NK-92 (cell line): Measurements from ENCODE around the gene NOL6.

Source experiments
- DNase-seq: peaks from one replicate; lab custom pipeline; 2025; ENCODE audit not compliant: unreplicated experiment; lab: John Stamatoyannopoulos, UW

NOL6 gene

DNA sequence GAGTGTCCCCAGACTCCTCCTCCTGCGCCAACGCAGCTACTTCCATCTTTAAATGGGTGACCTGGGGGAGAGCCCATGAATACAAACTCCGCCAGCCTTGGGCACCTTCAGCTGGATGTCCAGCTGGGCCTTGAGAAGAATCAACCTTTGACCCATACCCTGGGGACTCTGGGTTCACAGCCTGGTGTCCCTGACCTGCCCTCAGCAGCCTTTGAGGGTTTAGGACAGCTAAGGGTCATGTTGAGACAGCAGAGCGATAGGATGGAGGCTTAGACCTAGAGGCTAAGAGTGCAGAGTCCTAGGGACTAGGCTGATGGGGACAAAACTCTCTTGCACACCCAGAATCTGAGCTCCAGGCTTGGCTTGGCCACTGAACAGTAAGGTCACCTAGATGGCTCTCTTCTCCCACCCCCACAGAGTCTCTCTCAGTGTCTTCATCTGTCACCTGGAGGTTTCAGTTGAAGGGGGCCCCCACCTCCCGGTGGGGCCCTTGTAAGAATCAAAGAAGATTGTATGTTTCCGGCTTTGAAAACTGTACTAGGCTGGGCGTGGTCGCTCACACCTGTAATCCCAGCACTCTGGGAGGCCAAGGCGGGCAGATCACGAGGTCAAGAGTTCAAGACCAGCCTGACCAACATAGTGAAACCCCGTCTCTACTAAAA is 19.6 kb downstream of the NOL6 start:
- DNase-seq = no peak

DNA sequence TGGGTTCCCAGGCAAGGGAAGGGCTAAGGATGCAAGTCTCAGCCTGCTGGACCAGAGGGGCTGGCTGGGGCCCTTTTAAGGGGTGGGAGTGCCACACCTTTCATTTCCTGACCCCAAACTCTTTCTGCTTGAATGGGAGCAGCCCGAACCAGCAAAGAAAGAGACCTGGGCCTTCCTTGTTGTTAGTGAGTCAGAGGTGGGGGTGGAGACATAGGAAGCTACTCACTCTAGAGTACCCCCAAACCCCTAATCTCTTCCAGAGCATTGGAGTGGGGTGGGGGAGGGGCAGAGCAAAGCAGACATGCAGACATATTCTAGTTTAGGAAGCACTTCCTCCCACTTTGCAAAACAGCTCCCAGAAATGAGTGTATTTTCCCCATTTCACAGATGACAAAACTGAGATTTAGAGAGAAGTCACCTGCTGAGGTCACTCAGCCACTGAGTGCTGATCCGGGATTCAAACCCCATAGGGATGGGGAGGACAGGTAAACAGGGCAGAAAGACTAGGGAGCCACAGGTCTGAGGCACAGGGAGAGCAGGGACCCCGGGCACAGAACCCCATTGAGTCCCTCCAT is 20.4 kb downstream of the NOL6 start:
- no peak for DNase-seq

DNA sequence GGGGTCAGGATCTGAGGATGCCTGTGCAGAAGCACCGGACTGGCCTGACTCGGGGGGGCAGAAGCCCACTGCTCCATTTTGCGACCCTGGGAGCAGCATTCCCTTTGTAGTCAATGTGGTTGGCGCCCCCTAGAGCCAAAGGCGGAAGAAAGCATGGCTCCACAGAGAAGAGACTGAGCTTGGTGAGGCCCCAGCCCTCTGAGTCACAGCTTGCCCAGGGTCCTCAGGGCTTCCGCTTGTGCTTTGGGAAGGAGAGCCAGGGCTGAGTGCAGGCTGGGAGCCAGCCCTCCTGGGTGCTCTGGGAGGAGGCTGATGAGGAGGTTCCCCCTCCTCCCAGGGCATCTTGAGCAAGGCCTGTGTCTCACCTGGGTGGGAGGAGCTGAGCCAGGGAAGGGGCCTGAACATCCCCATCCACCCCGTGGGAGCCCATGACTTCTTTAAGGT is 20.9 kb downstream of the NOL6 start:
- DNase-seq = no peak

DNA sequence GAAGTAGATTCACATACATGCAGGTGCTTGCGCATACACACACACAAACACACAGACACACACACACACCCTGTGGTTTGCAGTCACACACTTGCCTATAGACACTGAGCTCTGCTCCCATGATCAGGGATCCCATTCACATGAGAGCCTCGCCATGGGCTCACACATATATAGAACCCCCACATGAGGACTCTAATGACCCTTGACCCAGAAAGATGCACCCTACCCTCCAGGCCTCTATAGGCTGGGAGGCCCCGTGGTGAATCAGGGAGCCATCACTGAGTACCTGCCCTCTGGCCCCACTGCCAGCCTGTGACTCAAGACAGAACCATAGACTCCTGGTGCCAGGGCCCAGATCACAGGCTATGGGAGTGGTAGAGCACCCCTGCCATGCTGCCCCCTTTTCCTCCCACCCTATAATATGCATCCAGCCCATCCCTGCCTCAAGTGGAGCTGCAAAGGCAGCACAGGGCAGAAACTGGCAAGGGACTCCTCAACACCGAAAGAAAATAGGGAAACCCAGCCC is 23.0 kb downstream of the NOL6 start:
- no peak for DNase-seq

DNA sequence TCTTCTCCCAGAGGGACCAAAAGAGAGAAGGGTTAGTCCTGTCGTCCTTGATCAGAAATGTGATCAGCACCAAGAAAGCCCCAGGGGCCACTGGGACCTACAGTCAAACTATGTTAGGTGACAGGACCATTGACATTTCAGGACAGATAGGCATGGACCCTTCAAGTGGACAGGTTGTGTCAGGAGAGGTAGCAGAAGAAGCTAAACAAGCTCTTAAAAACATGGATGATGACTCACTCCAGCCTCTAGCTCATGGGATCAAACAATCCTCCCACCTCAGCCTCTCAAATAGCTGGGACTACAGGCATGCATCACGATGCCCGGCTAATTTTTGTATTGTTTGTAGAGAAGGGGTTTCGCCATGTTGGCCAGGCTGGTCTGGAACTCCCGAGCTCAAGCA is 24.0 kb downstream of the NOL6 start:
- no peak for DNase-seq

DNA sequence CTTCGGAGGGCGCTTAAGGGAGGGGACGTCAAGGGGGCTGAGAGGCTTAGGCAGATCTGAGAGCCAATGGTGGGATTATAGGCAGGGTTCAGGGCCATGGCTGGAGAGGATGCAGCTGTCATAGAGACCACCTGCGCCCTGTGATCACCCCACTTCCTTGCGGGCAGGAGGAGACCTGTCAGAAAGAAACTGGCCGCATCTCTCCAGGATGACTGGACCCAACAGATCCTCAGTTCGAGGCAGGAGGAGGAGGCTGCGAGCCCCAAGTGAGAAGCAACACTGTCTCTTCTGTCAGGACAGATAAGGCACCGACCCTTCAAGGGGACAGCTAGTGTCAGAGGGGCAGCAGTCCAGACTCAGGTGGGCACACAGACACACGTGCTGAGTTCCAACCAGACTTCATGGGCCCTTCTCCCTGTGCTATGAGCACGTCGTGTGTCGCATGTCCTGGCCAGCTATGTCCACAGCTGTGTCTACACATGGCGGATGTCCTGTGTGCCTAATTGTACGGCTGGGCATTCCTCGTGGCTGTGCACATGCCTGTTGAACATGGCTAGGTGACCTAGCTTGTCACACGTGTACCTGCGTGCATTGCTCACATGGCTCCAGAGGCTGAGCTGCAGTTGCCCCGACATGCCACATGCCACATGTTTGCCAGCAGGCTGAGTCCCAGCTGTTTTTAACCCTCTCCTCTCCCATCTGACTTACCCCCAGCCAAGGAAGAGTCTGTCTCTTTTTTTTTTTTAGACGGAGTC is 25.7 kb downstream of the NOL6 start:
- DNase-seq = no peak

DNA sequence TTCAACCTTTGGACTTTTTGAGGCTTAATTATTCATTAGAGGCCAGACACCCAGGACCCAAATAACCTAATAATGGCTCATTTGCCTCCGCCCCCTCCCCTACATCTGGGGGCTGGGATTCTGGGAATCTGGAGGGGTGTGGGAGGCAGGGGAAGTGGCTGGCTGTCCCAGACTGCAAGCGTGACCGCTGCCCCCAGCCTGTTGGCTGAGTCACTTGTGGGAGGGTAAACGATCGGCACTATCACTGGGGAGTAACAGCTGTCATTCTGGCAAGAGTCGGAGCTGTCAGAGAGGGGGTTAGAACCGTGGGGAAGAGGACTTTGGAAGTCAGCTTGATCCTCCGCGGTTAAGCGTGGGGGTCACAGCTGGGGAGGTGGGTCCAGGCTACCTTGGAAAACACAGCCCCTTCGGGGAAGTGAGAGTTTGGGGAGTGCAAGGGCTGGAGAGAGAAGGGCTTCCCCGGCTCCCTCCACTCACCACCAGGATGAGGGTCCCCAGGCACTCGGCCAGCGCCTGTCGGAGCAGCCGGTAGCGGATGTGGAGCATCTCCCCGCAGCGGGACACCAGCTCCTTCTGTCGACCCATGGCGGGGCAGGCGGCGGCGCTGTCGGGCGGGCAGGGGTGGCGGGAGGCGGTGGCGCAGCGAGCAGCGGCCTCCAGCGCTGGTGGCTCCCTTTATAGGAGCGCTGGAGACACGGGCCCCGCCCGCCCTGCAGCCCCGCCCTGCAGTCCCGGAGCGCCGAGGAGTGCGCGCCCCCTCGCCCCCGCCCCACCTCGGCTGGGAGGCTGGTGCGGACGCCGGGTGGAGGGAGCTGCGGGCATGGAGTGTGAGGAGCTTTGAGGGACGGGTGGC is 26.6 kb downstream of the NOL6 start, which contains the start of gene AQP3:
Gene AQP3 (minus strand): TSS at position 648 of the 853 bp plus-strand sequence. CDS start 63 bp downstream, at position 585.
- no peak for DNase-seq

DNA sequence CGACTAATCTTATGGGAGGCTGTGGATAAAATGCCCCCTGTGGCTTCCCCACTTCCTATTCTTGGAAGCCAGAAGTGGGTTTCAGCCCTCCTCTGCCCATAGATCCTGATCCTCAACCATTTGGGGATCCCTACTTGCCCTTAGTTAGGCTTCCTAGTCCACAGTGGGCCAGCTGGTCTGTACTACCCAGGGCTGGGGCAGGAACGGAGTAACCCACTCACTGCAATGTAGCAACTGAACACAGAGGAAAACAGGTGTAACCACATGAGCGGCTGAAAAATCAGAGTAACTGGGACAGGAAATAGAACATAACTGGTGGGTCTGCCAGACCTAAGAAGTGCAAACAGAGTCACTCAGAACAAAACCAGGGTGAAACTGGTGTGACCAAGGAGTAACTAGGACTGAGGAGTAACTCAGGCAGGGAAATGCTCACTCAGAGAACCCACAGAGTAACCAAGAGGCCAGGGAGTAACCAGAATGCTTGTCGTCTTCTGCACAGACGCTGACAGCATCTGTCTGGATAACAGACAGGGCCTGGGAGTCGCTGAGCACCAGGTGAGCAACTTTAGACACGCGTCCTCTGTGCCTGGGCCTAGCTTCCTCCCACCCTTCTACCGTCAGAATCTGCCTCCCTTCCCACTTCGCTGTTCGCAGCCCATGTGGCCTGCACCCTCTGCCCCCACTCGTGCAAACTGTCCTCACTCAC is 27.3 kb downstream of the NOL6 start:
- no peak for DNase-seq

DNA sequence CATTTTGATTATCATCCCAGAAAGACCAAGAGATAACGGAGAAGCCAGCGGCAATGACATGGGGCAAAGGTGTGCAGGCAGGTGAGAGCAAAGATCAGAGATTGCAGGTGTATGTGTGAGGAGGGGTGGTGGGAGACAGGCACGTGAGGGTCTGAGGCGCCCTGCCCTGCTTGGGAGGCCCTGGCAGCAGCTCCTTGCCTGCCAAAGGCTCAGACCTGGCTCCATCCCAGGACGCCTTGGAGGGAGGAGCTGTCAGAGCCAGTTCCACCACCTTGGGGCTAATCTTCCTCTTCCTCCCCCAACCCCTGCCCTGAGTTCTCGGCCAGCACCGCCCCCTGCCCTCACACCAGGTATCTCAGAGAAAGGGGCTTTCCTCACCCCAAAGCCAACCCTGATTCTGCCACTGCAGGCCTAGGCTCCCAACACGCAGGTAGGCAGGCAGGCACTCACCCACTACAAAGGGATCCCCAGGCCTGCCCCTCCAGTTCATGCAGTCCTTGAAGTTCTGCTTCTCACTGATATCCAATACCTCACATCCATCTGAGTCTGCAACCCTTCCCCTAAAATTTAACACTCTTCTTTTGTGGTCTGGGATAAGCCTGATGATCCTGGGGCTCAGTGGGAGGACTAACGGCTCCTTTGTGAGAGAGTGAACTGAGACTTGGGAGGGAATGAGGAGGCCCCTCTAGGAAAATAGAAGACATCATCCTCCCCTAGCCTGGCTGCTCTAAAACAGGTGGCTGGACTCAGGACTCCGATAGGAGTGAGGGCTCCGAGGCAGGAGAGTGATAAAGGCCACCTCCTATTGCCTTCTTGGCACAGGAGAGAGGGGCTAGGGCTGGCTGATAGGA is 28.1 kb downstream of the NOL6 start:
- DNase-seq = no peak

DNA sequence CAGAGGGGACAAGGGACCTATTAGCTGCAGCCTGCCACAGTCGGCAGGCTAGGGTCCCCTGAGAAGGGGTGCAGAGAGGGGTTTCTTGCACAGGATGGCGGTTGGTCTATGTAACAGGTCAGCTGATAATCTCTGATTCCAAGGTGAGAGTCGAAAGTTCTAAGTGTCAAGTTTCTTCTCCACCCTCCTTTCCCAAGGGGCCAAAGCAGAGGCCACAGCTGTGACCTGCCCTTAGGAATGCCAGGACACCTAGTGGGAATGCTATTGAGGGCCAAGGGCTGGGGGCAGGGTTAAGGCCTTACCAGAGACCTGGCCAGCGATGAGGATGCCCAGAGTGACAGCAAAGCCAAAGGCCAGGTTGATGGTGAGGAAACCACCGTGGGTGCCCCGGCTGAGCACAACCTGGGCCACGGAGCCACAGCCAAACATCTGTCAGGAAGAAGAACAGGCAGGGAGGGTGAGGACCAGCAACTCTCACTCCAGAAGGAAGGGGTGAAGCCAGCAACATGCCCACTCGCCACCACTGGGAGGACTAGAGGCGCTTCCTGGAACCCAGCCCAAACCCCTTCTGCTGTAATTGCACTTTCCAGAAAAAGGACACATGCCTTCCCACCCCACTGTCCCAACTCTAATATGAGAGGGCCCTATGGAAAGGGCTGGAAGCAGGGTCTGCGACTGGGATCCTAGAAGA is 30.1 kb downstream of the NOL6 start:
- DNase-seq = no peak

DNA sequence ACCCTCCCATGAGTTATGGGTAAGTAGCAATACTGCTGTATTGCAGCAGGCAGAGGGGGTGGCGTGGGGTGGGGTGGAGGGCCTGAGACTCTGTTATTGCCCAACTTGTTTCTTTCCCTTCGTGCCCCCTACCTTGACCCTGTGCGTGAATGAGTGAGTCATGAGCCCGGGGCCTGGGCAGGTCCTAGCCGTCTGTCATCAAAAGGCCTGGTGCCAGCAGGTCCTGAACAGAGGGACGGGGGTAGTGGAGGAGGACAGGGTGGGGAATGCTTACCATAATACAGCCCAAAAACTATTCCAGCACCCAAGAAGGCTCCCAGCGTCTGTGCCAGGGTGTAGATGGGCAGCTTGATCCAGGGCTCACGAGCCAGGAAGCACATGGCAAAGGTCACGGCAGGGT is 30.7 kb downstream of the NOL6 start:
- no peak for DNase-seq

DNA sequence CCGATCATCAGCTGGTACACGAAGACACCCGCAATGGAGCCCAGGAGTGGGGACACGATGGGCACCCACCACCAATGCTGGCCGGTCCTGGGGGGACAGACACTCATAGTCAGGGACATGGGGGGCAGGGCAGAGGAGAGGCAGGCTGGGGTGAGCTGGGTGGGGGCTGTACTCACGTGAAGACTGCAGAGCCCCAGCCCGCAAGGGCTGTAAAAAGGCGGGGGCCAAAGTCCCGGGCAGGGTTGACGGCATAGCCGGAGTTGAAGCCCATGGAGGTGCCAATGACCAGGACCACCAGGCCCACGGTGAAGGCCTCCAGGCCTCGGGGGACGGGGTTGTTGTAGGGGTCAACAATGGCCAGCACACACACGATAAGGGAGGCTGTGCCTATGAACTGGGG is 31.6 kb downstream of the NOL6 start:
- DNase-seq = no peak

DNA sequence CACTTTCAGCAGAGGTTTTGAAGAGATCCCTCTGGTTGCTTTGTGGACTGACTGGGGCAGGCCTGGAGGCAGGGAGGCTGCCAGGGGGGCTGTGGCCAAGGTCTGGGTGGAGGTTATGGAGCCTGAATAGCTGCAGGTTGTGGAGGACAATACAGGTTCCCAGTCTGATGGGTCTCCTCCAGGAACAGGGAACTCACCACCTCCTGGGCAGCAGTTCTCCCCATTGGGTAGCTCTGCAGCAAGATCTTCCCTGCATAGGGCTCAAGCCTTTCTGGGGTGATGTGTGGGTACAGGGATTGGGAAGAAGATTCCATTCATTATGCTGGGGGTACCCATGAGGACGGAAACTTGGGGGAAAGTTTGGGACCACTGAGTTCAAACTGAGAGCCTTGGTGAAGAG is 33.1 kb downstream of the NOL6 start:
- no peak for DNase-seq

DNA sequence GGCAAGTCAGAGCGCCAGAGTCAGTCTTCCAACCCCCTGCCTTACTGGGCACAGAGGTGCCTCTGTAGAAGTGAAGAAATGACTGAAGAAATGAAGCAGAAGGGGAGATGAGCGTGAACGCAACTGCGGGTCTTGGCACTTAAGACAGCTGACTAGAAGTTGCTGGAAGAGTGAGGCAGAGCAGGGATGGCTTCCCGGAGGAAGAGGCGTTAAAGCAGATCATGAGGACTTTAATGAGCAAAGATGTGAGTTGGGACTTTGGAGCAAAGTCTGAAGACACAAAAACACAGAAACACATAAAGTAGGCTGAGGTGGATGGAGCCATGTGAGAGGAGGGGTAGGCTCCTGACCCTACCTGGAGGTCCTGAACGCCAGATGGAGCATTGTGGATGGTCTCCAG is 33.5 kb downstream of the NOL6 start:
- DNase-seq = no peak

DNA sequence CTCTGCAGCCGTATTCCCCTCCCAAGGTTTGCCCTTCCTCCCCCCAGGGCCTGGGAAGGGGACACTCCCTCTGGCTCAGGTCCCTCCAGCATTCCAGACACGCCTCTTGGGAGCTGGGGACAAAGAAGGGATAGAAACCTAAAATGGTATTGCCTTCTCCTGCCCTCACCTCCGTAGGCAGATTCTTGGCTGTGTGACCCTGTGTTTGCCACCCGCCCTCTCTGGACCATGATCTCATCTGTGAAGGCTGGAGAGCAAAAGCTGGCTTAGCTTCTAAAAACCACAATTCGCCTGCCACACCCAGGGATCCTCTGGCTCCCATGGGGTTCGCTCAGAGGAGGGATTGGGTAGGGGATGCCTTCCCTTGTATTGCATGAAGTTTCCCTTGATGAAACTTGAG is 34.0 kb downstream of the NOL6 start:
- DNase-seq = no peak

DNA sequence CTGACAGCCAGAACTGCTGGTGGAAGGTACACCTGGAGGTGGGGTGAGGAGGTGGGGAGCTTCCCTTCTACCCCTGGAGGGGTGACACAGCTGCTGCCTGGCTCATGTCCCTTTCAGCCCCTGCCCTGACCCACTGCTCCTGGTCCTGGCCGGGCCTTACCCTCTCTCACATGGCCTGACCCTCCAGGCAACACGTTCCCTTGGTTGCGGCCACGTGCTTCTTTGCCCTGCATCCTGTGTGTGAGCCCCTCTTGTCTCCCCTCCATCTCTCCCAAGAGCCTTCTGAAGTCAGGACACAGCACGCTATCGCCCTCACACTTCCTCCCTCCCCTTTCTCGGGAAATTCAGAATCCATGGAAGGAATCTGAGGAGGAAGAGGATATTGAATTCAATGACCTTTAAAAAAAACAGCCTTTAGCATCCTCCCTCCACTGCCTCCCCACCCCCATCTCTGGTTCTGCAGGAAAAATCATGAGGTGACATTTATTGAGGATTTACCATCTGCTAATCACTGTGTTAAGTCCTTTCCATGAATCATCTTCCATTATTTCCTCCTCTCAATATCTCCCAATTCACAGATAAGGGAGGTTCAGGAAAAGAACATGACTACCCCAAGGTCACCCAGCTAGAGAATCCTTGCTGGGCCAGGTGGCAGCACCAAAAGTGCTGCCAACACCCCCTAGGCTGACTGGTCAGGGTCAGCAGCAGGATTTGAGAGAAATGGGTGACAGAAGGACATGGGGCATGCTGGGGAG is 34.6 kb downstream of the NOL6 start:
- DNase-seq = no peak

DNA sequence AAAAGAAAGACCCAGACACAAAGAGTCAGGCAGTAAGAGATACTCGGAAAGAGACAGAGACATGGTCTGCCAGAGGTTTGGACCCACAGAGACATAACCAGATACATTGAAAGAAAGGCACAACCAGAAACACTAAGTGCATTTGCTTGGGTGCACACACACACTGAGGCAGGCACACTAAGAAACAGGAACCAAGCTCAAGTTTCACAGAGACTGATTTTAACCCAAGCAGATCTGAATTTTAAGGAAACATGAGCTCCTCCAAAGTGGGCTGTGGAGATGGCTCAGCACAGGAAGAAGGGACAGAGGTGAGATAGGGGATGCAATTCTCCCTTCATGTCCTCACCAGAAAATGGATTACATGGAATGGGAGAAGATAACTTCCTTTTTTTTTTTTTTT is 35.8 kb downstream of the NOL6 start:
- DNase-seq = no peak

DNA sequence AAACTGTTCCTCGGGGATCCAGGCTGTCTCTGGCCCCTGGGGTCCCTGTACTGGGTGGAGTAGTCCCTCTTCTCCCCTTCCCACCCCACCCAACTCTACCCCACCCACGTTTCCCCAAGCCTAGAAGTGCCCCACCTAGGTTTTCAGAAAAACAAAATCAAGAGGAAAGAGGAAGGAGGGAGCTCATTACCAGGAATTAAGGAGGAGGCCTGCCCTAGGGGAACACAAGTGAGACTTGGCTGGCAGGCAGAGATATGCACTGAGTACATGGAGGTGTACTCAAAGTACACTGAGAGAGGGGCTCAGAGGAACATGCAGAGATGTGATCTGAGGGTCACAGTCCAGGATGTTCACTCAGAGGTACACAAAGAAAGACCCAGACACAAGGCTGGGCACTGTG is 36.5 kb downstream of the NOL6 start:
- DNase-seq = no peak
